ENCODE measurements around the gene MYRIP.

MYRIP gene

DNA sequence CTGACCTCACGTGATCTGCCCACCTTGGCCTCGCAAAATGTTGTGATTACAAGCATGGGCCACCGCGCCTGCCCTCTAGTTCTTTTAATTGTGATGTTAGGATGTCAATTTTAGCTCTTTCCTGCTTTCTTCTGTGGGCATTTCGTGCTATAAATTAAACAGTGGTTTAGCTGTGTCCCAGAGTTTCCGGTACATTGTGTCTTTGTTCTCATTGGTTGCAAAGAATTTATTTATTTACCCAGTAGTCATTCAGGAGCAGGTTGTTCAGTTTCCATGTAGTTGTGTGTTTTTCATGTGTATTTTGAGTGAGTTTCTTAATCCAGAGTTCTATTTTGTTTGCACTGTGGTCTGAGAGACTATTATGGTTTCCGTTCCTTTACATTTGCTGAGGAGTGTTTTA is 30.1 kb downstream of the MYRIP start:
- no peak overlapping the region for H3K4me3 Mint-ChIP-seq
- DNase-seq, result no peak
- TF ChIP-seq, protein P1, sequence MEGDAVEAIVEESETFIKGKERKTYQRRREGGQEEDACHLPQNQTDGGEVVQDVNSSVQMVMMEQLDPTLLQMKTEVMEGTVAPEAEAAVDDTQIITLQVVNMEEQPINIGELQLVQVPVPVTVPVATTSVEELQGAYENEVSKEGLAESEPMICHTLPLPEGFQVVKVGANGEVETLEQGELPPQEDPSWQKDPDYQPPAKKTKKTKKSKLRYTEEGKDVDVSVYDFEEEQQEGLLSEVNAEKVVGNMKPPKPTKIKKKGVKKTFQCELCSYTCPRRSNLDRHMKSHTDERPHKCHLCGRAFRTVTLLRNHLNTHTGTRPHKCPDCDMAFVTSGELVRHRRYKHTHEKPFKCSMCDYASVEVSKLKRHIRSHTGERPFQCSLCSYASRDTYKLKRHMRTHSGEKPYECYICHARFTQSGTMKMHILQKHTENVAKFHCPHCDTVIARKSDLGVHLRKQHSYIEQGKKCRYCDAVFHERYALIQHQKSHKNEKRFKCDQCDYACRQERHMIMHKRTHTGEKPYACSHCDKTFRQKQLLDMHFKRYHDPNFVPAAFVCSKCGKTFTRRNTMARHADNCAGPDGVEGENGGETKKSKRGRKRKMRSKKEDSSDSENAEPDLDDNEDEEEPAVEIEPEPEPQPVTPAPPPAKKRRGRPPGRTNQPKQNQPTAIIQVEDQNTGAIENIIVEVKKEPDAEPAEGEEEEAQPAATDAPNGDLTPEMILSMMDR (IDR thresholded peaks at IDR 0.05), result no peak
- no peaks in the 10 kb centered on the region for H3K27me3 Mint-ChIP-seq (ENCODE audit: low read depth, poor library complexity)
- no peaks in the 10 kb centered on the region for H3K4me1 Mint-ChIP-seq
- no peak overlapping the region for H3K27ac Mint-ChIP-seq
- no peaks in the 10 kb centered on the region for H3K36me3 Mint-ChIP-seq (ENCODE audit: low read depth)
- H3K9me3 Mint-ChIP-seq, result peaks cover 18% of the 10 kb centered on the region

DNA sequence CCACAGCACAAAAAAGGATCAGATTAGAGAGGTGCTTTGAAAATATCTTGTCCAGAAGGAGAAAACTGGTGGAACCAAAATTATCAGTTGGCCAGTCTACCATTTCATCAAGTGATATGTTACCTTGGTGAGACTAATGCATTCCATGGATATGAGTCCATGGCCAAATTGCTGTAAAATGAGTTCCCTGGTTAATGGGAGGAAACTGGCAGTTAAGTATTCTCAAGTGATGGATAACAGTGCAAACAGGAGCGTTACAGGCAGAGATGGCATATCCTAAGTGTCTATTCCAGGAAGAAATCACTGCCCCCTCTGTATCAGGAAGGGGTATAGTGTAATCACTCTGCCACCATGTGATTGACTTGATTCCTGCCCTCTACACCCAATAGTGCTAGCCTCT is 34.0 kb downstream of the MYRIP start:
- no peak for DNase-seq
- Mint-ChIP-seq H3K4me3 (no peak overlapping the region), H3K4me1 (no peaks in the 10 kb centered on the region), H3K36me3 (ENCODE audit: low read depth) (no peaks in the 10 kb centered on the region), H3K9me3 (peaks cover 5% of the 10 kb centered on the region), H3K27me3 (ENCODE audit: low read depth, poor library complexity) (no peaks in the 10 kb centered on the region), H3K27ac (no peak overlapping the region)
- TF ChIP-seq, protein P1 (IDR thresholded peaks at IDR 0.05), result no peak

DNA sequence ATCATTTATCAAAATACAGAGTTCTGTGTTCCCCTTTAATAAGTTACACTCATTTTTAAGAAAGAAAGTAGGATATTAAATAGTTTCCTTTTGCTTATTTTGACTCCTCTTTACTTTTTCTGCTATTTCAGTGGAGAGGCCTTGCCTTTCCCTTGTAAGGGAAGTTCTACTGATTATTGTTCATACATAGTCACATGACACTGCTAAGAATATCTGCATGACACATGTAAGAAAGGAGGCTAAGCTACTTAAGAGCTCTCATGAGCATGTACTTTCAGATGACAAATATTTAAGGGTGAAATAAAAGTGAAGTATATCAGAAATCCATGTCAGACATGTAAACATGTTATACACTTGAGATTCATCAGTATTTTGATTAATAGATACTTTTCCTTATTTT is 39.0 kb downstream of the MYRIP start:
- no peaks in the 10 kb centered on the region for H3K4me1 Mint-ChIP-seq
- TF ChIP-seq, protein P1 (IDR thresholded peaks at IDR 0.05), result no peak
- H3K36me3 Mint-ChIP-seq (ENCODE audit: low read depth), result no peaks in the 10 kb centered on the region
- H3K9me3 Mint-ChIP-seq, result no peaks in the 10 kb centered on the region
- H3K27ac Mint-ChIP-seq, result no peak overlapping the region
- H3K27me3 Mint-ChIP-seq (ENCODE audit: low read depth, poor library complexity), result peaks cover 5% of the 10 kb centered on the region
- DNase-seq, result no peak
- H3K4me3 Mint-ChIP-seq, result no peak overlapping the region

DNA sequence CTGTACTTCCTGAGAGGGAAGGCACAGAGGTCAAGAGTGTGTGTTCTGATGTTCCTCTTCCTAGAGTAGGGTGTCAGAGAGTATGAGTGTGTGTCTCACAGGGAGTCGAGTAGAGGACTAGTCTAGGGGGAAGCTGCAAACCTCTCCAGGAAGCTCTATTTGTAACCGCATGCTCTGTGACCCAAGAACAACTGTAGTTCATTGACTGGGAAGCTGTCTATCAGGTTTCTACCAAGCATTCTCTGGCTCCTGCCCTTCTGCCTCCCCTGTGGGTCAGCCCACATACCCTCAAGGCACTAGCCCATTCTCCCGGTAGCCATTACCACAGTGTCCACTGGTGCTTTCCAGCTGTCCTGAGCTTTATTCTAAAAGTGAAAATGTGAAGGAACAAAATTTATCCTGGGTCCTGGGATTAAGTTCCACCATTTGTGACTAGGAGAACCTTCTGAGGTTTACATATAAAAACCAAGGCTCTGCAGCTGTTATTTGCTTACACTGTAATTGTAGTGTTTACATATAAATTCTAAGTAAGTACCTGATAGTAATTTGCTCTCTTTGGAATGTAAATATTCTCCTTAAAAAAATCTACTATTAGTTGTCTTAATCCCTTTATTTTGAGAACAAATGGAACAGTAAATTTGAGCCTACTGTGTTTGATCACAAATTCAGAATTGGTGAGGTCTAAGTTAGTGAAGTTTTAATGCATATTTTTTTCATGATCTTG is 40.7 kb downstream of the MYRIP start:
- DNase-seq, result no peak
- Mint-ChIP-seq H3K36me3 (ENCODE audit: low read depth) (no peaks in the 10 kb centered on the region), H3K27me3 (ENCODE audit: low read depth, poor library complexity) (peaks cover 5% of the 10 kb centered on the region), H3K4me1 (no peaks in the 10 kb centered on the region), H3K27ac (no peak overlapping the region), H3K4me3 (no peak overlapping the region), H3K9me3 (no peaks in the 10 kb centered on the region)
- TF ChIP-seq, protein P1 (IDR thresholded peaks at IDR 0.05), result no peak

DNA sequence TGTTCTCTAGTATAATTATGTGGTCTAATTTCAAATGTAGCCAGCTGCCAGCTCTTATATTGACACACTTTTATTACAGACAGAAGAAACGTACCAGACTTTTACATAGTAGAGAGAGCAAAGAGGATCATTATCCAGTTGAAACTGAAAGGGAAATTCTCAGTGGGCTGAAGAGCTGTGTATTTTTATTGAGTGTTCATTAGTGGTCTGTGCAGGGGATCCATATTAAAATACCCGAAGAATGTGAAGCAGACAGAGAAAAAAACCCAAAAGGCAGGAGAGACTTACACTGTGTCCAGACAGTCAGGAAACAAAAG is 41.3 kb downstream of the MYRIP start:
- TF ChIP-seq, protein P1 (IDR thresholded peaks at IDR 0.05), result no peak
- no peak for DNase-seq
- no peaks in the 10 kb centered on the region for H3K9me3 Mint-ChIP-seq
- H3K36me3 Mint-ChIP-seq (ENCODE audit: low read depth), result no peaks in the 10 kb centered on the region
- H3K27ac Mint-ChIP-seq, result no peak overlapping the region
- H3K4me3 Mint-ChIP-seq, result no peak overlapping the region
- H3K4me1 Mint-ChIP-seq, result no peaks in the 10 kb centered on the region
- H3K27me3 Mint-ChIP-seq (ENCODE audit: low read depth, poor library complexity), result peaks cover 5% of the 10 kb centered on the region

DNA sequence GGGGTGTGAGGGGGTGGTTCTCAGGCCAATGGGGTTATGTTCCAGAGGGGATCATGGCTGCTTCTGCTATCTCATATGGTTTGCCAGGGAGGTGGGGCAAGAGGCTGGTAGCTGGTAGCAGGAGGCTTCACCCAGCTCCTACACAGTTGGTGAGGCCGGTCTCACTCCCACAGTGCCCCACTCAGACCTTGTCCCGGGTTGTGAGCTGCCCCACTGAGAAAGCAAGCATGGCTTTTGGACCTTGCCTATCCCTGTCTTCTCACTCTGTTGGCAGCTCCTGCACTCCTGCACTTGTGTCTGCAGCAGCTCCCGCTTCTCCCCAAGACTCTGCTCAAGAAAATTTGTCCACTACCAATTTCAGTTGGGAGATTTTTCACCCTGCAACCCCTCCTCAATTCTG is 46.1 kb downstream of the MYRIP start:
- TF ChIP-seq, protein P1 (IDR thresholded peaks at IDR 0.05), result no peak
- DNase-seq, result no peak
- Mint-ChIP-seq H3K9me3 (peaks cover 18% of the 10 kb centered on the region), H3K27ac (no peak overlapping the region), H3K36me3 (ENCODE audit: low read depth) (no peaks in the 10 kb centered on the region), H3K4me1 (no peaks in the 10 kb centered on the region), H3K4me3 (no peak overlapping the region), H3K27me3 (ENCODE audit: low read depth, poor library complexity) (peaks cover 5% of the 10 kb centered on the region)

Measured in nephron progenitor cell (in vitro differentiated cells).